G401 (cell line): Measurements from ENCODE around the gene IDI1. TPM values are rescaled to one million over a fixed set of nuclear protein-coding genes. Genes with fewer than 3 reads are reported as not detected.

Source experiments
- DNase-seq: peaks from one replicate; pipeline ENCODE4 v3.0.0-alpha.2; 2015; ENCODE audit warnings: low spot score
- in situ Hi-C: cut with HindIII; loops from 2 replicates; pipeline ENCODE4 v1.10.0; 2016; ENCODE audit warnings: low sequenced_read_pairs, mixed read lengths
- total RNA-seq: library from RNA; depleted of rRNA; stranded (reverse); fragments of >200 nt; shearing (Covaris generic); gene quantifications from 2 replicates; pipeline ENCODE4 v1.2.3, GENCODE V29; 2014; rRNA removed

IDI1 gene
- total RNA-seq, 1 experiment from 2014 or later, result 134 TPM

DNA sequence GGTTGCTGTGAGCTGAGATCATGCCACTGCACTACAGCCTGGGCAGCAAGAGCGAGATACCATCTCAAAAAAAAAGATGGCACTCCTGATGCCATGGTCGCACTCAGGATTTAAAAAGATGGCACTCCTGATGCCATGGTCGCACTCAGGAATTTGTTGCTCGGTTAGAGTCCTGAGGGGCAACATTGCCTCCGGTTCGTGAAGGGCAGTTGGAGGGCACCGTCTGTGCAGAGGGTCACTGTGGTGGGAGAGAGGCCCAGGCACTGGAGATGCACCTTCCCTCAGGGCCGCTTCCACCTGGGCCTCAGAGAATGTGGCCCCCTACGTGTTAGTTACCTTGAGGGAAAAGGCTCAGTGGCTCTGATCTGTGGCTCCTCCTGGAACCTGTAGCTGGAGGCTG, 42.3 kb downstream of the IDI1 start:
- DNase-seq, result no peak
- in situ Hi-C loops, result no loop called here

DNA sequence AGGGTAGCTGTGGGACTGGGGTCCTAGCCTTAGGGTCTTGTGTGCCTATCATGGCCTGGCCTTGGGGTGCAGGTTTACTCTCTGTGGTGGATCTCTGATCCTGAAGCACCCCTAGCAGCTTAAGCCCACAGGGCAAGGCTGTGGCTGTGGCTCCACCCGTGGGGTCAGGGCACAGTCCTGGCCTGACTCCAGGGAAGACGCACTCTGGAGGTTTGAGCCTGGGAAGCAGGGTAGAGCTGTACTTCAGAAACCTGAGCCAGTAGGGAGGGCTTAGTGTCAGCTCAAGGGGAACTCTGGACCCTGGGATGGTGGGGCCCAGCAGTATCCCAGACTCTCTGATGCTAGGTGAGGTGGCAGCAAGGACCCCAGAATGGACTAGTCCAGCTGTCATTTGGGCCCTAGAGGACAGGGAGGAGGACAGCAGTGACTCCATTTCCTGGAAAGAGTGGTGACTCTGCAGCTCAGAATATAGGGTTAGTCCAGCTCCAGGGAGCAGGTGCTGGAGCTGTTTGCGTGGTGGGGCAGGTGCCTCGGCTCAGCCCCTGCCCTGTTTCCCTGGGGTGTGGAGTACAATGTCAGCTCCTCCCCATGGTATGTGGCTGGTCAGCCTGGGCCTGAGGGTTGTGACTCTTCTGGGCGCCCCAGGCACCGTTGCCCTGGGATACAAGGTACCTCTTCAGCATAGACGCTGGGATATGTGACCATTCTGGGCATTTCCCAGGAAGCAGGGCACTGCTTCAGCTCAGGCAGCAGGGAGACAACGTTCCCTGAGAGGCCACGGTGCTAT, 44.8 kb downstream of the IDI1 start:
- DNase-seq, result no peak
- in situ Hi-C loops, result no loop called here

DNA sequence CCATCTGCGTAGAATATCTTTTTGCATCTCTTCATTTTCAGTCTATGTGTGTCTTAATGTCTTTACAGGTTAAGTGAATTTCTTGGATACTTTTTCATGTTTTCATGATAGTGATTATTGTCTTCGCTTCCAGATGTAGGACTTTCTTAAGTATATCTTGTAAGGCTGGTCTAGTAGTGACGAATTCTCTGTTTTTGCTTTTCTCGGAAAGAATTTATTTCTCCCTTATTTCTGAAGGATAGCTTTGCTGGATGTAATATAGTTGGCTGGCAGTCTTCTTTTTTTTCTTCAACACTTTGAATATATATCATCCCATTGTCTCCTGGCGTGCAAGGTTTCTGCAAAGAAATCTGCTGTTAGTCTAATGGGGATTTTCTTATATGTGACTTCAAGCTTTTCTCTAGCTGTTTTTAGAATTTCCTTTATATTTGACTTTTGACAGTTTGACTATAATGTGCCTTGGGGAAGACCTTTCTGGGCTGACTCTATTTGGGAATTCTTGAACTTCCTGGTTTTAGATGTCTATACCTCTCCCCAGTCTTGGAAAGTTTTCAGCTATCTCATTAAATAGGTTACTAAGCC, 46.4 kb downstream of the IDI1 start:
- no peak for DNase-seq
- in situ Hi-C loops, result no loop called here

DNA sequence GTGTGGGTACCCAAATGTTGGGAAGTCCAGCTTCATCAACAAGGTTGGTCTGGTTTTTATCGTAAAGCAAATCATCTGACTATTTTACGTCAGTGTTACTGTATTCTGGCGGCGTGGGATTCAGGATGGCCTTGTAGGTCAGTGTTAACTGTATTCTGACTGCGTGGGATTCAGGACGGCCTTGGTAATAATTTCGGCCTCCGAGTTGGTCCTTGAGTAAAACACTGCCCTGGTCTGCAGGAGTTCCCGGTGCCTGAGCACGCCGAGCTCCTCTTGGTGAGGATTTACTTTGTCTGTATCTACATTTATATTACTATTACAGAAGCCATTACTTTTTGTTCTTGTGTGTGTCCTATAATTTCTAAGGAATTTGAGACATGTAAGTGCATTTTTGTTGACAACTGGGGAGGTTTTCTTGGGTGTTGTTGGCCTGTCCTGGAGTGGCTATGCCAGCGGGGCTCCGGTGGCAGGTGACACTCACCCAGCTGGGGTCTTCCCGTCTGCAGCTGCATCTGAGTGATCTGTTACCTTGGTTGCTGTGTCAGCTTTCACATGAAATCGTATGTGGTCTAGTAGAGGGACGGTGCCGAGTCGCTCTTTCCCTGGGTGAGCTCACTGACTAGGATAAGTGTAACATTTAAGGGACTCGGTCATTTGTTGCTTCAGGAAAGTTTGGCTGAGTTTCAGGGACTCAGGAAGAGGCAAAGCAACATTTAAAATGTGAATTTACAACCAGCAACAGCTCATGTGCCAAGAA, 51.5 kb downstream of the IDI1 start:
- in situ Hi-C loops, result no loop called here

DNA sequence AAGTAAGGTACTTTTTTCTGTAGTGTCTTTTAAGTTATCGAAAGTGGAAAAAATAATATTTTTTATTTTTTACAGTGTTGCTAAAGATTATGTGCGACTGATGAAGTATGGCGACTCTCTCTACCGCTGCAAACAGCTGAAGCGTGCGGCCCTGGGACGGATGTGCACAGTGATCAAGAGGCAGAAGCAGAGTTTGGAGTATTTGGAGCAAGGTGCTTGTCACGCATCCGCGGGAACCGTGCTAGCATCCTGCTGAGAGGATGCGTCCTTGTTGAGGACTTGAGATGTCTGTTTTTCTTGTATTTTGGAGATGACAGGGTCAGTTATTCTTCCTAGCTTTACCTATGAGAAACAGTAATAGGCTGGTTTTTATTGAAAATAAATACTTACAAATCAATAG, 52.9 kb downstream of the IDI1 start:
- in situ Hi-C loops, result no loop called here
- DNase-seq, result no peak

More for the DNA sequence above, 51.5 kb downstream of the IDI1 start:
- no peak for DNase-seq

DNA sequence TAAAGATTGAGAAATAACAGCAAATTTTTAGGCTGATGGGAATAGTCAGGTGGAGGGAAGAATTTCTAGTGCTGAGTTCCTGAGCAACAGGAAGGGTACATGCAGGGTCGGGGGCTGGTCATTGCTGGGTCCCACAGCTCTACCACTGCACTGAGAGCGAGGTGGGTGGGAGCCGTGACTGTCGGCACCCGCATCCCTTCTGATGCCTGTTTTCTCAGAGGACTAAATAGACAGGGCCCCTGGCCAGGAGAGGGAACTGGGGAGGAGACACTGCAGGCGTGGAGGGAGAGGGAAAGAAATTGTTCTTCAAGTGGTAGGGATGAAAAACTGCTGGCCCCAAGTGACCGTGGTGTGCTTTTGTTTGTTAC, 53.4 kb downstream of the IDI1 start:
- no peak for DNase-seq
- in situ Hi-C loops, result no loop called here

DNA sequence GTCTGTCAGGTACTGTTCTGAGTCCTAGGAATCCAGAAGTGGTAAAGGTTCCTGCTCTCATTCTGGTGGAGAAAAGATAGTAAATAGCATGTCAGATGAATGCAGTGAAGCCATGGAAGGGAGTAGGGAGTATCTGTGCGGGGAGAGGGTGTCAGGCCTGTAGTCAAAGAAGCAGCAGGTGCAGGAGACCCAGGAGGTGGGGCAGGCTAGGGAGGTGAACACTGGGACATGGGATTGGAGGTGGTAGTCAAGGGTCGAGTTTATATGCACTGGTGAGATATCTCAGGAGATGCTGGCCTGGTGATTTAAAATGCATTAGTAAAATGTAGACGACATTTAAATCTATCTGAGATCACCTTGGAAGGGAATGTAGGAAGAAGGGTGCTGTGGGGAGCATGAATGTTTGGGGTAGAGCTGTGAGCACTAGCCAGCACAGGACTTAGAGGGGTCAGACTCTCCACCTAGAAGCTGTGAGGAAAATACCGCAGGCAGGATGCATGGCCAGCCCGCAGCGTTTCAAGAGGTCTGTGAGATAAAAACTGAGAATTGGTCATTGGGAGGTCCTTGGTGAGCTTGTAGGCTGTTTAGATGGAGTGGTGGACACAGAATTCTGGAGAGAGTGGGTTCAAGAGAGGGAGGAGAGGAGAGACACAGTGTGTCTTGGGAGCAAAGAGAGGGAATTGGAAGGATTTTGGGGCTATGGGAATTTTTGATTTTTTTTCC, 53.9 kb downstream of the IDI1 start:
- no peak for DNase-seq
- in situ Hi-C loops, result no loop called here

DNA sequence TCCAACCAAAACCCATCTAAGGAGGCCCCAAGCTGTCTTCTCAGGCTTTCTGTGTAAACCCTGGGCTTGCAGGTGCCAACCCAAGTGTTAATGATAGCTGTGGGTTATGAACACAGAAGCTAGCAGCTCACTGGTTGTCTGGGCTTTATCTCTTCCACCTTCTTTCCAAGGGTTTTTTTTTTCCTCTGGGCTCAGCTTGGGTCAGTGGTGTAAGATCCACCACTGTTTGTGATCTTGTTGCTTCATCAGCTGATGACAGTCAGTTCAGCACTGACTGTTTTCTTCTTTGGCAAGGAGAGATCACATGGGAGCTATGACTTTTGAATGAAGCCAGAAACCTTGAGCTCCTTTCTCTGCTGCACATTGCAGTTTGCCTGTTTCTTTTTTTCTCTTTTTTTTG, 56.0 kb downstream of the IDI1 start:
- in situ Hi-C loops, result no loop called here
- no peak for DNase-seq

DNA sequence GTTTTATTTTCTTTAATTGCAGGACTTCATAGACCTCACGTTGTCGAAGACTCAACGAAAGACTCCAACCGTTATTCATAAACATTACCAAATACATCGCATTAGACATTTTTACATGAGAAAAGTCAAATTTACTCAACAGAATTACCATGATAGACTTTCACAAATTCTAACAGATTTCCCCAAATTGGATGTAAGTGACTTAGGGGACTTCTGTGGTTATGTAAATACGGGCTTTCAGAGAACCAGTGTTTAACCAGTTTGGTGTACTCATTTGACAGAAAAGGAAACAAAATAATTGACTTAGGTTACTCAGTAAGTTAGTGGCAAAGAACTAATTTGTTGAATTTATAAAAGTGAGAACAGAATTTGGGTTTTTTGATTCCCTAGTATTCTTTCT, 56.5 kb downstream of the IDI1 start:
- no peak for DNase-seq
- in situ Hi-C loops, result no loop called here

DNA sequence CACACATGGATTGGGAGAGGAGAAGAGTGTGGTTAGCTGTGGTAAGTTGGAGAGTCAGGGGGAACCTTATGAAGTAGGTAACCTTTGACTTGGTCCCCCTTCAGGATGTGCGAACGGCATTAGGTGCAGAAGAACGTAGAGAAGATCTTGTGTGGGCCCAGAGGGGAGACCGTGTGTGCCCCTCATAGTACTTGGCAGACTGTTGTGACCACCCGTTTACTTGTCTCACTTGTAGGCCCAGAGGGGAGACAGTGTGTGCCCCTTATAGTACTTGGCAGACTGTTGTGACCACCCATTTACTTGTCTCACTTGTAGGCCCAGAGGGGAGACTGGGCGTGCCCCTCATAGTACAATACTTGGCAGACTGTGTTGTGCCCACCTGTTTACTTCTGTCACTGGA, 58.1 kb downstream of the IDI1 start:
- no peak for DNase-seq
- in situ Hi-C loops, result no loop called here

Other genes with a start within 250 kb of the IDI1 start
- gene LARP4B, start 117.4 kb downstream of the IDI1 start, total RNA-seq, result 15.2 and 24.3 TPM in 2 replicates
- 79.6 and 88.8 TPM in 2 replicates for gene GTPBP4, start 60.7 kb downstream of the IDI1 start, total RNA-seq
- gene IDI2, start 23.3 kb downstream of the IDI1 start, total RNA-seq, result not detected in 2 replicates
- gene WDR37, start 7.3 kb upstream of the IDI1 start, total RNA-seq, result 8.7 and 12.6 TPM in 2 replicates